Progenitor cell of endocrine pancreas (in vitro differentiated cells): Measurements from ENCODE around the gene ZFP92. TPM values are rescaled to one million over a fixed set of nuclear protein-coding genes. Genes with fewer than 3 reads are reported as not detected.

Experiments used
- DNase-seq: peaks from one replicate; pipeline ENCODE4 v3.0.0; 2021; ENCODE audit warnings: low spot score; ENCODE audit not compliant: unreplicated experiment
- H3K27ac Mint-ChIP-seq: 2 replicates; pipeline ENCODE4 v1.8.0; 2021; ENCODE audit warnings: mild to moderate bottlenecking, moderate library complexity, mixed read lengths
- H3K27me3 Mint-ChIP-seq: 2 replicates; pipeline ENCODE4 v1.8.0; 2021; ENCODE audit warnings: mixed read lengths
- H3K36me3 Mint-ChIP-seq: 2 replicates; pipeline ENCODE4 v1.8.0; 2022; ENCODE audit warnings: mixed read lengths; ENCODE audit not compliant: insufficient read depth
- H3K4me1 Mint-ChIP-seq: 2 replicates; pipeline ENCODE4 v1.8.0; 2021; ENCODE audit warnings: low read depth, mixed read lengths
- H3K4me3 Mint-ChIP-seq: 2 replicates; pipeline ENCODE4 v1.8.0; 2021; ENCODE audit warnings: low read depth, mild to moderate bottlenecking, moderate library complexity, mixed read lengths
- H3K9me3 Mint-ChIP-seq: 2 replicates; pipeline ENCODE4 v1.8.0; 2021; ENCODE audit warnings: low read depth, mixed read lengths
- CTCF ChIP-seq: fragments of 200-600 bp; sonication (generic); IDR thresholded peaks from one replicate; pipeline ENCODE4 v1.5.0; 2021; ENCODE audit warnings: antibody characterized with exemption, mild to moderate bottlenecking; ENCODE audit not compliant: unreplicated experiment
- total RNA-seq: library from RNA; stranded (reverse); gene quantifications from 2 replicates; pipeline ENCODE4 v1.2.1, GENCODE V29; 2021

The ZFP92 gene
- total RNA-seq, 1 donor from 2014 or later, result 0.38 TPM

- Mint-ChIP-seq H3K4me3 (no peak overlapping the region), H3K36me3 (no peaks in the 10 kb centered on the region), H3K4me1 (no peaks in the 10 kb centered on the region), H3K27me3 (no peaks in the 10 kb centered on the region), H3K27ac (no peak overlapping the region), H3K9me3 (peaks cover 9% of the 10 kb centered on the region)
- DNase-seq, result no peak
- no peak for TF ChIP-seq CTCF
Measured at GRCh38 chrX:153421856-153422255, 10.6 kb downstream of the ZFP92 start.

- Mint-ChIP-seq H3K27ac (no peak overlapping the region), H3K36me3 (no peaks in the 10 kb centered on the region), H3K4me1 (no peaks in the 10 kb centered on the region), H3K9me3 (peaks cover 13% of the 10 kb centered on the region), H3K4me3 (no peak overlapping the region), H3K27me3 (no peaks in the 10 kb centered on the region)
- no peak for TF ChIP-seq CTCF
- no peak for DNase-seq
Measured at GRCh38 chrX:153423652-153424051, 12.4 kb downstream of the ZFP92 start.

DNA sequence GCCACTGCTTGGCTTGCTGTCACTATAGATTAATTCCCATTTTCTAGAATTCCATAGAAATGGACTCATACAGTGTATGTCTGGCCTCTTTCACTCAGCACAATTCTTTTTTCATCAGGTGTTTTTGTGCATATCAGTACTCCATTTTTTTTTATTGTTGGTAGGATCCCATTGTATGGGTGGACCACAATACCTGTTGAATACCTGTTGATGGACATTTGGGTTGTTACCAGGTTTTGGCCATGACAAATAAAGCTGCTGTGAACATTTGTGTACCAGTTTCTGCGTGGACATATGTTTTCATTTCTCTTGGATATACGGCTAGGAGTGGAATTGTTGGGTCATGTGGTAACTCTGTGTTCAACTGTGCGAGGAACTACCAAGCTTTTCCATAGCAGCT lies 14.9 kb downstream of the ZFP92 start:
- no peak for DNase-seq
- Mint-ChIP-seq H3K9me3 (peaks cover 19% of the 10 kb centered on the region), H3K4me1 (no peaks in the 10 kb centered on the region), H3K27ac (no peak overlapping the region), H3K27me3 (no peaks in the 10 kb centered on the region), H3K36me3 (no peaks in the 10 kb centered on the region), H3K4me3 (no peak overlapping the region)
- no peak for TF ChIP-seq CTCF

- Mint-ChIP-seq H3K4me1 (no peaks in the 10 kb centered on the region), H3K27ac (no peak overlapping the region), H3K27me3 (no peaks in the 10 kb centered on the region), H3K4me3 (no peak overlapping the region), H3K36me3 (no peaks in the 10 kb centered on the region), H3K9me3 (peaks cover 16% of the 10 kb centered on the region)
- TF ChIP-seq CTCF, result no peak
- DNase-seq, result no peak
Measured at GRCh38 chrX:153430796-153431195, 19.5 kb downstream of the ZFP92 start.

GRCh38 chrX:153433161-153433680 lies 21.9 kb downstream of the ZFP92 start:
- peaks cover under 1% of the 10 kb centered on the region for H3K27me3 Mint-ChIP-seq
- no peaks in the 10 kb centered on the region for H3K4me1 Mint-ChIP-seq
- DNase-seq, result no peak
- no peak overlapping the region for H3K27ac Mint-ChIP-seq
- H3K9me3 Mint-ChIP-seq, result peaks cover 10% of the 10 kb centered on the region
- TF ChIP-seq CTCF, result no peak
- H3K36me3 Mint-ChIP-seq, result no peaks in the 10 kb centered on the region
- no peak overlapping the region for H3K4me3 Mint-ChIP-seq
